Liver (tissue), 9 donors: ENCODE results near the gene UCK2. TPM values are rescaled to one million over a fixed set of nuclear protein-coding genes. Genes with fewer than 3 reads are reported as not detected.

Experiments
- DNase-seq: peaks from one replicate; pipeline ENCODE4 v3.0.0-alpha.2; 2017; ENCODE audit warnings: low spot score
- H3K27ac ChIP-seq, 2 donors: one replicate each; pipeline ENCODE4 v1.7.0; 2013; ENCODE audit warnings: inconsistent platforms in 2 of 2, low read length in 2 of 2, control low read depth in 1 of 2, low read depth in 1 of 2, mild to moderate bottlenecking in 1 of 2
- H3K27me3 ChIP-seq, 4 donors: one replicate each; pipeline versions ENCODE4 v1.6.1 to v1.7.0; 2013; ENCODE audit warnings: low read length in 3 of 4, inconsistent platforms in 1 of 4, mild to moderate bottlenecking in 1 of 4, moderate library complexity in 1 of 4; ENCODE audit not compliant: control insufficient read depth in 4 of 4, insufficient read depth in 4 of 4
- H3K36me3 ChIP-seq, 4 donors: one replicate each; pipeline versions ENCODE4 v1.6.1 to v1.7.0; 2013; ENCODE audit warnings: low read length in 3 of 4, mild to moderate bottlenecking in 3 of 4, low read depth in 1 of 4, moderate library complexity in 1 of 4; ENCODE audit not compliant: control insufficient read depth in 4 of 4, insufficient read depth in 3 of 4
- H3K4me1 ChIP-seq, 4 donors: one replicate each; pipeline versions ENCODE4 v1.6.1 to v1.7.0; 2013; ENCODE audit warnings: low read length in 3 of 4, mild to moderate bottlenecking in 3 of 4, moderate library complexity in 1 of 4; ENCODE audit not compliant: control insufficient read depth in 4 of 4, insufficient read depth in 4 of 4
- H3K4me3 ChIP-seq, 3 donors: one replicate each; pipeline versions ENCODE4 v1.6.1 to v1.7.0; 2013; ENCODE audit warnings: low read length in 3 of 3, control low read depth in 1 of 3, low read depth in 1 of 3, mild to moderate bottlenecking in 1 of 3
- H3K9ac ChIP-seq, 2 donors: one replicate each; pipeline ENCODE4 v1.7.0; 2013; ENCODE audit warnings: low read length in 2 of 2, mild to moderate bottlenecking in 2 of 2, moderate library complexity in 2 of 2, control low read depth in 1 of 2, low read depth in 1 of 2
- H3K9me3 ChIP-seq, 4 donors: one replicate each; pipeline versions ENCODE4 v1.6.1 to v1.7.0; 2013; ENCODE audit warnings: low read length in 3 of 4; ENCODE audit not compliant: control insufficient read depth in 4 of 4
- CTCF ChIP-seq: fragments of 150-350 bp; IDR thresholded peaks from 2 replicates; pipeline ENCODE4 v1.5.1; 2017; ENCODE audit warnings: improper control_type of control experiment, low read depth, low read length; ENCODE audit not compliant: missing input control
- EGR1 ChIP-seq, 2 donors: IDR thresholded peaks; 2 replicates each; pipeline ENCODE4 v1.6.1; 2016 to 2018; ENCODE audit warnings: antibody characterized with exemption in 2 of 2, low read depth in 2 of 2
- FOXA2 ChIP-seq: IDR thresholded peaks from 2 replicates; pipeline ENCODE4 v1.6.1; 2016; ENCODE audit warnings: antibody characterized with exemption
- HNF4A ChIP-seq, 2 donors: conservative IDR thresholded peaks; 2 replicates each; pipeline ENCODE4 v1.6.1; 2016; ENCODE audit warnings: antibody characterized with exemption in 2 of 2, mild to moderate bottlenecking in 2 of 2
- HNF4G ChIP-seq: IDR thresholded peaks from 2 replicates; pipeline ENCODE4 v1.6.1; 2016; ENCODE audit warnings: antibody characterized with exemption
- JUND ChIP-seq, 2 donors: IDR thresholded peaks; 2 replicates each; pipeline ENCODE4 v1.6.1; 2016; ENCODE audit warnings: antibody characterized with exemption in 2 of 2
- NR2F2 ChIP-seq: IDR thresholded peaks from 2 replicates; pipeline ENCODE4 v1.6.1; 2016; ENCODE audit warnings: antibody characterized with exemption
- RAD21 ChIP-seq, 2 donors: IDR thresholded peaks; 2 replicates each; pipeline ENCODE4 v1.6.1; 2016; ENCODE audit warnings: antibody characterized with exemption in 2 of 2, mild to moderate bottlenecking in 2 of 2
- RXRA ChIP-seq, 2 donors: IDR thresholded peaks; 2 replicates each; pipeline ENCODE4 v1.6.1; 2017 to 2018; ENCODE audit warnings: antibody characterized with exemption in 2 of 2, mild to moderate bottlenecking in 1 of 2
- SP1 ChIP-seq: IDR thresholded peaks from 2 replicates; pipeline ENCODE4 v1.6.1; 2018; ENCODE audit warnings: antibody characterized with exemption, mild to moderate bottlenecking
- TAF1 ChIP-seq: conservative IDR thresholded peaks from 2 replicates; pipeline ENCODE4 v1.6.1; 2016; ENCODE audit warnings: antibody characterized with exemption, mild to moderate bottlenecking
- YY1 ChIP-seq: IDR thresholded peaks from 2 replicates; pipeline ENCODE4 v1.6.1; 2016; ENCODE audit warnings: antibody characterized with exemption, mild to moderate bottlenecking
- ZBTB33 ChIP-seq: IDR thresholded peaks from 2 replicates; pipeline ENCODE4 v1.6.1; 2016; ENCODE audit warnings: antibody characterized with exemption
- whole genome bisulfite sequencing: extraction: QIAGEN DNeasy Blood & Tissue Kit; methylation state at CpG from one replicate; pipeline ENCODE4 v1.1.7; 2013; 5-methylcytosine and 5-hydroxymethylcytosine counted together
- polyA plus RNA-seq, 2 donors: library from polyadenylated mRNA; stranded (reverse) in 1 of 2; unstranded in 1 of 2; fragments of 200-250 nt in 1 of 2; fragments of >200 nt in 1 of 2; fragmentation: Nextera tagmentation in 1 of 2; extraction: Ambion mirVana in 1 of 2; gene quantifications; one replicate each; pipeline versions ENCODE4 v1.2.1 to v1.2.3, GENCODE V29; 2013 to 2015
- total RNA-seq, 2 donors: library from RNA; depleted of rRNA; stranded (reverse); fragments of >200 nt; gene quantifications; one replicate each; pipeline ENCODE4 v1.2.3, GENCODE V29; 2014
- TF ChIP-seq, protein P1 (sequence below): IDR thresholded peaks from 2 replicates; pipeline ENCODE4 v1.6.1; 2016; ENCODE audit warnings: antibody characterized with exemption, mild to moderate bottlenecking
- TF ChIP-seq, protein P2 (sequence below): IDR thresholded peaks from 2 replicates; pipeline ENCODE4 v1.6.1; 2016; ENCODE audit warnings: antibody characterized with exemption
- donor health status: healthy.
- donor health status: healthy.
- donor health status: healthy.
- donor health status: healthy.
- donor health status: healthy.

UCK2 gene
- total and polyA plus RNA-seq, 4 donors: 8.9 to 25.5 (median 17.3) TPM

DNA sequence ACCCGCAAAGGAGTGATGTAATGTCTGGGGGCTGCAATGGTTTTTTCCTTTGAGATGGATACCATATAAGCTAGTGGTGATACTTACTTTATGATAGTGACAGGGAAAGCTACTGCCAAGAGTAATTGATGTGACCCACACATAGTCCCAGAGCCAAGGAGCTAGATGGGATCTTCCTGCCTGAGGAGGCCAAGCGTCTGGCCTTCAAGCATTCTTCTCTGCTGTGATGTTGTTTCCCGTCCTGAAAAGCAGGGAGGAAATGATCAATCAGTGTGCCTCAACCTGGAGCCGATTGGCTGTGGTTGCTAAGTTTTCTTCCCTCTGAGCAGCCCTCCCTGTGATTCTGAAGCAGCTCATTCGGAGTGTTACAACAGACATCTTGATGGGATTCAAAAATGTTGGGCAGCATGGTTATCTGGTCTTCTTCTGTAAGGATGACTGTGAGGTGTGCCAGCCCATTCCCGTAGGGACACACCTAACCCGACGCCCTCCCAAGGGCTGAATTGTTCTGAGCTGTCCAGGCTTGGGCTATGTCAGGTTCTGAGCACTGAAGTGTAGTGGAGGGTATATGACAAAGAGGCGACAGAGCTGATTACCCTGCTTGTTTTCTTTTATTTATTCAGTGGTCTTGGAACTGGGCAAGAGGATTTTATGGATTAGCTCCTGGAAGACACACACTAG is 56.7 kb downstream of the UCK2 start (continued):
- TF ChIP-seq RXRA (IDR thresholded peaks at IDR 0.05): no peak
- no peak for TF ChIP-seq NR2F2
- no peak for TF ChIP-seq HNF4G
- TF ChIP-seq JUND (IDR thresholded peaks at IDR 0.05): no peak

- Histone ChIP-seq H3K4me3 (no peak overlapping the region), H3K27ac (no peak overlapping the region), H3K4me1 (peaks cover 5 to 45% (median 30%) of the 10 kb centered on the region in 4 donors), H3K9me3 (no peaks in the 10 kb centered on the region), H3K9ac (no peak overlapping the region), H3K36me3 (no peaks in the 10 kb centered on the region), H3K27me3 (no peaks in the 10 kb centered on the region)
- DNase-seq: no peak
- TF ChIP-seq TAF1 (no peak), HNF4G (no peak), ZBTB33 (no peak), RAD21 (IDR thresholded peaks at IDR 0.05) (no peak), YY1 (no peak), HNF4A (conservative IDR thresholded peaks at IDR 0.05) (no peak), EGR1 (IDR thresholded peaks at IDR 0.05; ENCODE audit: low read depth in 2 of 2) (no peak), FOXA2 (no peak), CTCF (no peak), SP1 (no peak), RXRA (IDR thresholded peaks at IDR 0.05) (no peak), JUND (IDR thresholded peaks at IDR 0.05) (no peak)
- TF ChIP-seq, protein P1, sequence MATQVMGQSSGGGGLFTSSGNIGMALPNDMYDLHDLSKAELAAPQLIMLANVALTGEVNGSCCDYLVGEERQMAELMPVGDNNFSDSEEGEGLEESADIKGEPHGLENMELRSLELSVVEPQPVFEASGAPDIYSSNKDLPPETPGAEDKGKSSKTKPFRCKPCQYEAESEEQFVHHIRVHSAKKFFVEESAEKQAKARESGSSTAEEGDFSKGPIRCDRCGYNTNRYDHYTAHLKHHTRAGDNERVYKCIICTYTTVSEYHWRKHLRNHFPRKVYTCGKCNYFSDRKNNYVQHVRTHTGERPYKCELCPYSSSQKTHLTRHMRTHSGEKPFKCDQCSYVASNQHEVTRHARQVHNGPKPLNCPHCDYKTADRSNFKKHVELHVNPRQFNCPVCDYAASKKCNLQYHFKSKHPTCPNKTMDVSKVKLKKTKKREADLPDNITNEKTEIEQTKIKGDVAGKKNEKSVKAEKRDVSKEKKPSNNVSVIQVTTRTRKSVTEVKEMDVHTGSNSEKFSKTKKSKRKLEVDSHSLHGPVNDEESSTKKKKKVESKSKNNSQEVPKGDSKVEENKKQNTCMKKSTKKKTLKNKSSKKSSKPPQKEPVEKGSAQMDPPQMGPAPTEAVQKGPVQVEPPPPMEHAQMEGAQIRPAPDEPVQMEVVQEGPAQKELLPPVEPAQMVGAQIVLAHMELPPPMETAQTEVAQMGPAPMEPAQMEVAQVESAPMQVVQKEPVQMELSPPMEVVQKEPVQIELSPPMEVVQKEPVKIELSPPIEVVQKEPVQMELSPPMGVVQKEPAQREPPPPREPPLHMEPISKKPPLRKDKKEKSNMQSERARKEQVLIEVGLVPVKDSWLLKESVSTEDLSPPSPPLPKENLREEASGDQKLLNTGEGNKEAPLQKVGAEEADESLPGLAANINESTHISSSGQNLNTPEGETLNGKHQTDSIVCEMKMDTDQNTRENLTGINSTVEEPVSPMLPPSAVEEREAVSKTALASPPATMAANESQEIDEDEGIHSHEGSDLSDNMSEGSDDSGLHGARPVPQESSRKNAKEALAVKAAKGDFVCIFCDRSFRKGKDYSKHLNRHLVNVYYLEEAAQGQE: no peak
- TF ChIP-seq, protein P2, sequence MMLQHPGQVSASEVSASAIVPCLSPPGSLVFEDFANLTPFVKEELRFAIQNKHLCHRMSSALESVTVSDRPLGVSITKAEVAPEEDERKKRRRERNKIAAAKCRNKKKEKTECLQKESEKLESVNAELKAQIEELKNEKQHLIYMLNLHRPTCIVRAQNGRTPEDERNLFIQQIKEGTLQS: no peak
- WGBS: 29% methylated on average over 5 of the region's 5 CpGs
Observed at GRCh38 chr1:165884690-165885304, 57.4 kb downstream of the UCK2 start.
